ENCODE measurements around the gene VWCE.
"Not testable (repeated sequence)": the region's sequence is repeated elsewhere in the genome, so short reads cannot be mapped to it uniquely, and the experiment has no call there.

The VWCE gene

GRCh38 chr11:61222047-61222446, 73.1 kb downstream of the VWCE start, which contains the start of gene PGA4:
TSS of gene PGA4 (plus strand) at chr11:61222347. CDS start at chr11:61222401, 54 bp downstream.
- not testable (repeated sequence) for DNase-seq (ENCODE audit: low read depth, low spot score); H3K27ac ChIP-seq

GRCh38 chr11:61219016-61219415, 76.1 kb downstream of the VWCE start:
- not testable (repeated sequence) for H3K27ac ChIP-seq; DNase-seq (ENCODE audit: low read depth, low spot score)

- H3K27ac ChIP-seq; DNase-seq (ENCODE audit: low read depth, low spot score): not testable (repeated sequence)
Observed at GRCh38 chr11:61218306-61218705, 76.8 kb downstream of the VWCE start.

GRCh38 chr11:61213711-61214324, 81.3 kb downstream of the VWCE start:
- DNase-seq (ENCODE audit: low read depth, low spot score); H3K27ac ChIP-seq: not testable (repeated sequence)

- not testable (repeated sequence) for H3K27ac ChIP-seq; DNase-seq (ENCODE audit: low read depth, low spot score)
Observed at GRCh38 chr11:61212202-61212601, 82.9 kb downstream of the VWCE start.

GRCh38 chr11:61211327-61211952, 83.7 kb downstream of the VWCE start:
- not testable (repeated sequence) for DNase-seq (ENCODE audit: low read depth, low spot score); H3K27ac ChIP-seq

- not testable (repeated sequence) for DNase-seq (ENCODE audit: low read depth, low spot score); H3K27ac ChIP-seq
Observed at GRCh38 chr11:61210629-61211028, 84.5 kb downstream of the VWCE start.

All from epithelial cell of prostate (primary cell).